Stimulated activated CD4-positive, alpha-beta T cell treated with anti-CD3 and anti-CD28 coated beads, Interleukin-2, amount 100 ng/mL, for 4 hours (primary cell): ENCODE measurements around the gene ANXA1.

Source experiments
- DNase-seq: peaks from one replicate; pipeline ENCODE4 v3.0.0-alpha.2; 2020; ENCODE audit warnings: low read depth

Gene ANXA1

GRCh38 chr9:73151653-73152542, at the start of gene ANXA1:
ANXA1 (plus strand) TSS chr9:73151865; CDS start chr9:73158536, 6,671 bp downstream.
- no peak for DNase-seq

- DNase-seq: no peak
Measured at GRCh38 chr9:73104342-73104741, 47.3 kb upstream of the ANXA1 start.

- no peak for DNase-seq
Measured at GRCh38 chr9:73104921-73105320, 46.7 kb upstream of the ANXA1 start.

GRCh38 chr9:73107489-73108069, 44.1 kb upstream of the ANXA1 start:
- DNase-seq: peak; percentile 55

GRCh38 chr9:73114058-73114457, 37.6 kb upstream of the ANXA1 start:
- no peak for DNase-seq

GRCh38 chr9:73114958-73115357, 36.7 kb upstream of the ANXA1 start:
- no peak for DNase-seq

GRCh38 chr9:73116031-73116430, 35.6 kb upstream of the ANXA1 start:
- no peak for DNase-seq

GRCh38 chr9:73116880-73117279, 34.8 kb upstream of the ANXA1 start:
- DNase-seq: no peak

- DNase-seq: no peak
Measured at GRCh38 chr9:73118286-73118685, 33.4 kb upstream of the ANXA1 start.

GRCh38 chr9:73118898-73119554, 32.6 kb upstream of the ANXA1 start:
- no peak for DNase-seq

GRCh38 chr9:73121375-73121935, 30.2 kb upstream of the ANXA1 start:
- no peak for DNase-seq

- DNase-seq: no peak
Measured at GRCh38 chr9:73125651-73126050, 26.0 kb upstream of the ANXA1 start.

GRCh38 chr9:73129941-73130685, 21.6 kb upstream of the ANXA1 start:
- no peak for DNase-seq

- DNase-seq: no peak
Measured at GRCh38 chr9:73131461-73131860, 20.2 kb upstream of the ANXA1 start.

GRCh38 chr9:73132034-73132776, 19.5 kb upstream of the ANXA1 start:
- peak; percentile 57 for DNase-seq

- DNase-seq: no peak
Measured at GRCh38 chr9:73133022-73133651, 18.5 kb upstream of the ANXA1 start.

GRCh38 chr9:73133921-73134407, 17.7 kb upstream of the ANXA1 start:
- DNase-seq: no peak

GRCh38 chr9:73135394-73135793, 16.3 kb upstream of the ANXA1 start:
- DNase-seq: no peak

- no peak for DNase-seq
Measured at GRCh38 chr9:73137286-73137899, 14.3 kb upstream of the ANXA1 start.

GRCh38 chr9:73137914-73138313, 13.8 kb upstream of the ANXA1 start:
- DNase-seq: no peak
